GM18858 (cell line): Measurements from ENCODE around the gene ATG7.

Experiments
- ATAC-seq: cut with Tn5 transposase; IDR thresholded peaks from one replicate; pipeline ENCODE4 v1.9.1; 2021; ENCODE audit not compliant: unreplicated experiment

Gene ATG7

GRCh38 chr3:11604139-11604892 is 332.1 kb downstream of the ATG7 start:
- no peak for ATAC-seq

- no peak for ATAC-seq
Observed at GRCh38 chr3:11605398-11605797, 333.2 kb downstream of the ATG7 start.

DNA sequence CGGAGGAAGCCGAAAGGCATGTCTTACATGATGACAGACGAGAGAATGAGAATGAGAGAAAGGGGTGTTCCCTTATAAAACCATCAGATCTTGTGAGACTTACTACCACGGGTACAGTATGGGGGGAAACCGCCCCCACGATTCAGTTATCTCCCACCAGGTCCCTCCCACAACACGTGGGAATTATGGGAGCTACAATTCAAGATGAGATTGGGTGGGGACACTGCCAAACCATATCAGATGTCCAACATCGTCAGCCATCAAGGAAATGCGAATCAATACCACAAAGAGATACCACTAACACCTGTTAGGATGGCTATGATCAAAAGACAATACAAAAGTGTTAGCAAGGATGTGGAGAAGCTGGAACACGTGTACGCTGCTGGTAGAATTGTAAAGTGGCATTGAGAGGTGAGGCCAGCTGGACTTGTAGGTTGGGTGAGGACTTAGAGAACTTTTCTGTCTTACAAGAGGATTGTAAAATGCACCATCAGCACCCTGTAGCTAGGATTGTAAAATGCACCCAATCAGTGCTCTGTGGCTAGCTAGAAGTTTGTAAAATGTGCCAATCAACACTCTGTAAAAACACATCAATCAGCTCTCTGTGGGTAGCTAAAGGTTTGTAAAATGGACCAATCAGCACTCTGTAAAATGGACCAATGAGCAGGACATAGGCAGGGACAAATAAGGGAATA is 334.0 kb downstream of the ATG7 start:
- ATAC-seq = no peak

GRCh38 chr3:11606865-11607440 is 334.8 kb downstream of the ATG7 start:
- ATAC-seq = no peak
